ENCODE results near the gene UST. TPM values are rescaled to one million over a fixed set of nuclear protein-coding genes. Genes with fewer than 3 reads are reported as not detected.

Gene UST
- total and polyA plus RNA-seq, 7 experiments from 2014 or later, result 0.35 to 2.6 (median 0.46) TPM; not detected in 2

- Histone ChIP-seq H3K4me1 (ENCODE audit: control insufficient read depth in 2 of 2, insufficient read depth in 2 of 2, low read length in 2 of 2) (peaks cover 15 to 23% of the 10 kb centered on the region in 2 donors), H3K4me3 (ENCODE audit: low read length) (peak overlapping the region; percentile 25), H3K27me3 (ENCODE audit: control insufficient read depth in 2 of 2, insufficient read depth in 2 of 2, low read length in 2 of 2) (no peaks in the 10 kb centered on the region), H3K27ac (ENCODE audit: low read depth, low read length) (no peak overlapping the region), H3K9me3 (ENCODE audit: control insufficient read depth in 2 of 3, low read length in 3 of 3) (no peaks in the 10 kb centered on the region), H3K36me3 (ENCODE audit: control insufficient read depth in 2 of 3, insufficient read depth in 3 of 3, low read length in 3 of 3) (no peaks in the 10 kb centered on the region)
- intact Hi-C loops (cut with micrococcal nuclease), result loop anchor here in 1 of 2 donors (1.0 kb wide), 2 partner anchors 14 to 28 kb away; no protein-coding TSS in a partner anchor
- DNase-seq, result no peak
- POLR2A ChIA-PET, result no interaction called here
- H3K27ac Mint-ChIP-seq, result peak overlapping the region in 7 of 9 donors; percentile 23 to 95 (median 68)
- peaks cover 0 to 10% (median 0%) of the 10 kb centered on the region in 5 donors for H3K36me3 Mint-ChIP-seq
- no peak for ATAC-seq
- peaks cover 0 to 1% (median 0%) of the 10 kb centered on the region in 11 donors for H3K9me3 Mint-ChIP-seq
- no peaks in the 10 kb centered on the region for H3K27me3 Mint-ChIP-seq
- H3K4me3 Mint-ChIP-seq, result peak overlapping the region; percentile 47 to 83 (median 78)
- H3K4me1 Mint-ChIP-seq, result peaks cover 22 to 75% (median 42%) of the 10 kb centered on the region in 7 donors
- CTCF ChIA-PET, result interaction anchor here (0.5 to 1.1 kb wide), 3 partner anchors 30 to 374 kb away, joined by 3 read pairs; no protein-coding TSS in a partner anchor
Measured at GRCh38 chr6:149060985-149061760, 314.3 kb downstream of the UST start.

GRCh38 chr6:149061930-149062329, 315.1 kb downstream of the UST start:
- H3K4me3 Mint-ChIP-seq, result no peak overlapping the region
- peaks cover 0 to 13% (median 0%) of the 10 kb centered on the region in 5 donors for H3K36me3 Mint-ChIP-seq
- no peaks in the 10 kb centered on the region for H3K9me3 ChIP-seq (ENCODE audit: control insufficient read depth in 2 of 3, low read length in 3 of 3)
- intact Hi-C loops (cut with micrococcal nuclease), result no loop called here
- ChIA-PET POLR2A (interaction anchor here (0.6 to 3.1 kb wide), 2 partner anchors 16 to 803 kb away, joined by 3 to 11 read pairs; no protein-coding TSS in a partner anchor), CTCF (interaction anchor here (1.1 to 1.6 kb wide), 2 partner anchors 18 to 31 kb away, joined by 3 to 4 read pairs; no protein-coding TSS in a partner anchor)
- H3K4me3 ChIP-seq (ENCODE audit: low read length), result no peak overlapping the region
- H3K27ac Mint-ChIP-seq, result no peak overlapping the region
- H3K4me1 ChIP-seq (ENCODE audit: control insufficient read depth in 2 of 2, insufficient read depth in 2 of 2, low read length in 2 of 2), result peaks cover 21 to 30% of the 10 kb centered on the region in 2 donors
- H3K27me3 ChIP-seq (ENCODE audit: control insufficient read depth in 2 of 2, insufficient read depth in 2 of 2, low read length in 2 of 2), result no peaks in the 10 kb centered on the region
- H3K36me3 ChIP-seq (ENCODE audit: control insufficient read depth in 2 of 3, insufficient read depth in 3 of 3, low read length in 3 of 3), result no peaks in the 10 kb centered on the region
- H3K9me3 Mint-ChIP-seq, result peaks cover 0 to 1% (median 0%) of the 10 kb centered on the region in 11 donors
- no peak for DNase-seq
- H3K27me3 Mint-ChIP-seq, result no peaks in the 10 kb centered on the region
- no peak overlapping the region for H3K27ac ChIP-seq (ENCODE audit: low read depth, low read length)
- ATAC-seq, result no peak
- H3K4me1 Mint-ChIP-seq, result peaks cover 28 to 82% (median 49%) of the 10 kb centered on the region in 7 donors

- Mint-ChIP-seq H3K4me3 (no peak overlapping the region), H3K4me1 (peaks cover 30 to 81% (median 57%) of the 10 kb centered on the region in 7 donors), H3K36me3 (peaks cover 0 to 13% (median 0%) of the 10 kb centered on the region in 5 donors), H3K9me3 (no peaks in the 10 kb centered on the region), H3K27me3 (no peaks in the 10 kb centered on the region), H3K27ac (peak overlapping the region in 1 of 9 donors; percentile 12)
- DNase-seq (no peak), ATAC-seq (no peak)
- Histone ChIP-seq H3K4me1 (ENCODE audit: control insufficient read depth in 2 of 2, insufficient read depth in 2 of 2, low read length in 2 of 2) (peaks cover 26 to 31% of the 10 kb centered on the region in 2 donors), H3K27me3 (ENCODE audit: control insufficient read depth in 2 of 2, insufficient read depth in 2 of 2, low read length in 2 of 2) (no peaks in the 10 kb centered on the region), H3K36me3 (ENCODE audit: control insufficient read depth in 2 of 3, insufficient read depth in 3 of 3, low read length in 3 of 3) (no peaks in the 10 kb centered on the region), H3K27ac (ENCODE audit: low read depth, low read length) (no peak overlapping the region), H3K9me3 (ENCODE audit: control insufficient read depth in 2 of 3, low read length in 3 of 3) (no peaks in the 10 kb centered on the region), H3K4me3 (ENCODE audit: low read length) (no peak overlapping the region)
- intact Hi-C loops (cut with micrococcal nuclease), result no loop called here
- POLR2A ChIA-PET, result interaction anchor here (0.6 to 3.1 kb wide), 3 partner anchors 17 to 803 kb away, joined by 3 to 11 read pairs (median 3); partner anchors contain the start of gene TAB2
- CTCF ChIA-PET, result interaction anchor here (0.6 to 1.8 kb wide), 4 partner anchors 8 to 41 kb away, joined by 3 to 5 read pairs (median 4); no protein-coding TSS in a partner anchor
Measured at GRCh38 chr6:149062653-149063348, 316.0 kb downstream of the UST start.

GRCh38 chr6:149063468-149063867, 316.6 kb downstream of the UST start:
- H3K36me3 ChIP-seq (ENCODE audit: control insufficient read depth in 2 of 3, insufficient read depth in 3 of 3, low read length in 3 of 3), result no peaks in the 10 kb centered on the region
- POLR2A ChIA-PET, result interaction anchor here (0.8 to 3.1 kb wide), 4 partner anchors 13 to 254 kb away, joined by 3 to 11 read pairs (median 4); partner anchors contain the start of gene TAB2
- H3K27ac Mint-ChIP-seq, result peak overlapping the region in 4 of 9 donors; percentile 16 to 91 (median 34)
- H3K36me3 Mint-ChIP-seq, result peaks cover 0 to 15% (median 0%) of the 10 kb centered on the region in 5 donors
- intact Hi-C loops (cut with micrococcal nuclease), result no loop called here
- H3K27me3 Mint-ChIP-seq, result no peaks in the 10 kb centered on the region
- no peaks in the 10 kb centered on the region for H3K9me3 ChIP-seq (ENCODE audit: control insufficient read depth in 2 of 3, low read length in 3 of 3)
- CTCF ChIA-PET, result interaction anchor here (0.6 to 1.8 kb wide), 4 partner anchors 9 to 270 kb away, joined by 3 to 5 read pairs (median 4); no protein-coding TSS in a partner anchor
- H3K4me1 Mint-ChIP-seq, result peaks cover 30 to 76% (median 58%) of the 10 kb centered on the region in 7 donors
- H3K4me3 Mint-ChIP-seq, result no peak overlapping the region
- DNase-seq (no peak), ATAC-seq (no peak)
- H3K9me3 Mint-ChIP-seq, result no peaks in the 10 kb centered on the region
- H3K4me1 ChIP-seq (ENCODE audit: control insufficient read depth in 2 of 2, insufficient read depth in 2 of 2, low read length in 2 of 2), result peaks cover 26 to 31% of the 10 kb centered on the region in 2 donors
- H3K27ac ChIP-seq (ENCODE audit: low read depth, low read length), result no peak overlapping the region
- no peaks in the 10 kb centered on the region for H3K27me3 ChIP-seq (ENCODE audit: control insufficient read depth in 2 of 2, insufficient read depth in 2 of 2, low read length in 2 of 2)
- H3K4me3 ChIP-seq (ENCODE audit: low read length), result no peak overlapping the region

GRCh38 chr6:149064001-149064659, 317.3 kb downstream of the UST start:
- peaks cover 30 to 80% (median 58%) of the 10 kb centered on the region in 7 donors for H3K4me1 Mint-ChIP-seq
- ChIA-PET POLR2A (interaction anchor here (0.6 to 3.1 kb wide), 6 partner anchors 12 to 1859 kb away, joined by 3 to 11 read pairs (median 3); partner anchors contain the start of gene TAB2), CTCF (interaction anchor here (0.8 to 1.8 kb wide), 3 partner anchors 10 to 269 kb away, joined by 3 to 5 read pairs (median 3); no protein-coding TSS in a partner anchor)
- Histone ChIP-seq H3K27me3 (ENCODE audit: control insufficient read depth in 2 of 2, insufficient read depth in 2 of 2, low read length in 2 of 2) (no peaks in the 10 kb centered on the region), H3K4me3 (ENCODE audit: low read length) (no peak overlapping the region), H3K4me1 (ENCODE audit: control insufficient read depth in 2 of 2, insufficient read depth in 2 of 2, low read length in 2 of 2) (peaks cover 26 to 31% of the 10 kb centered on the region in 2 donors), H3K27ac (ENCODE audit: low read depth, low read length) (no peak overlapping the region), H3K36me3 (ENCODE audit: control insufficient read depth in 2 of 3, insufficient read depth in 3 of 3, low read length in 3 of 3) (no peaks in the 10 kb centered on the region), H3K9me3 (ENCODE audit: control insufficient read depth in 2 of 3, low read length in 3 of 3) (no peaks in the 10 kb centered on the region)
- H3K9me3 Mint-ChIP-seq, result peaks cover 0 to 4% (median 0%) of the 10 kb centered on the region in 11 donors
- peak overlapping the region; percentile 33 to 94 (median 74) for H3K27ac Mint-ChIP-seq
- intact Hi-C loops (cut with micrococcal nuclease), result no loop called here
- no peak for ATAC-seq
- H3K4me3 Mint-ChIP-seq, result peak overlapping the region in 1 of 10 donors; percentile 6
- peaks cover 0 to 21% (median 0%) of the 10 kb centered on the region in 5 donors for H3K36me3 Mint-ChIP-seq
- no peak for DNase-seq
- H3K27me3 Mint-ChIP-seq, result no peaks in the 10 kb centered on the region
